ENCODE data around the gene MRPS18B. TPM values are rescaled to one million over a fixed set of nuclear protein-coding genes. Genes with fewer than 3 reads are reported as not detected.
A peak's percentile ranks its signal among the peaks of the same experiment; 100 is the strongest.

MRPS18B gene
- total and polyA plus RNA-seq, 5 donors from 2014 or later: 19.0 to 165 (median 141) TPM

- Histone ChIP-seq H3K27me3 (ENCODE audit: control insufficient read depth, insufficient read depth, low read length) (no peaks in the 10 kb centered on the region), H3K4me3 (ENCODE audit: low read depth, low read length) (peak overlapping the region; percentile 94), H3K36me3 (ENCODE audit: control insufficient read depth, insufficient read depth, low read length) (peaks cover 17% of the 10 kb centered on the region), H3K9me3 (ENCODE audit: control insufficient read depth in 2 of 2, low read length in 2 of 2) (no peaks in the 10 kb centered on the region), H3K27ac (ENCODE audit: insufficient read depth, low read length, poor library complexity, severe bottlenecking) (peak overlapping the region; percentile 95), H3K4me1 (ENCODE audit: control insufficient read depth, insufficient read depth, low read length, poor library complexity, severe bottlenecking) (peaks cover 41% of the 10 kb centered on the region)
- Mint-ChIP-seq H3K9me3 (no peaks in the 10 kb centered on the region), H3K4me1 (peaks cover 33 to 65% (median 54%) of the 10 kb centered on the region in 4 donors), H3K36me3 (peaks cover 12% of the 10 kb centered on the region), H3K27ac (peak overlapping the region; percentile 84 to 100 (median 100)), H3K4me3 (peak overlapping the region; percentile 67 to 99 (median 90)), H3K27me3 (peaks cover 10% of the 10 kb centered on the region)
- DNase-seq: no peak
- ATAC-seq (ENCODE audit: low read depth in 2 of 2): no peak
These were observed 44.5 kb upstream of the MRPS18B start for GRCh38 chr6:30573113-30573512.

- Mint-ChIP-seq H3K36me3 (peaks cover 41% of the 10 kb centered on the region), H3K27ac (peak overlapping the region in 1 of 3 donors; percentile 58), H3K27me3 (no peaks in the 10 kb centered on the region), H3K4me3 (no peak overlapping the region), H3K9me3 (no peaks in the 10 kb centered on the region), H3K4me1 (peaks cover 16 to 30% (median 23%) of the 10 kb centered on the region in 4 donors)
- Histone ChIP-seq H3K9me3 (ENCODE audit: control insufficient read depth in 2 of 2, low read length in 2 of 2) (no peaks in the 10 kb centered on the region), H3K4me3 (ENCODE audit: low read depth, low read length) (no peak overlapping the region), H3K27me3 (ENCODE audit: control insufficient read depth, insufficient read depth, low read length) (no peaks in the 10 kb centered on the region), H3K27ac (ENCODE audit: insufficient read depth, low read length, poor library complexity, severe bottlenecking) (no peak overlapping the region), H3K36me3 (ENCODE audit: control insufficient read depth, insufficient read depth, low read length) (peaks cover 59% of the 10 kb centered on the region), H3K4me1 (ENCODE audit: control insufficient read depth, insufficient read depth, low read length, poor library complexity, severe bottlenecking) (peaks cover 19% of the 10 kb centered on the region)
- ATAC-seq (ENCODE audit: low read depth in 2 of 2) (no peak), DNase-seq (no peak)
These were observed 39.6 kb upstream of the MRPS18B start for GRCh38 chr6:30578051-30578450.

- DNase-seq (no peak), ATAC-seq (ENCODE audit: low read depth in 2 of 2) (no peak)
- Mint-ChIP-seq H3K27ac (no peak overlapping the region), H3K9me3 (no peaks in the 10 kb centered on the region), H3K27me3 (no peaks in the 10 kb centered on the region), H3K36me3 (peaks cover 55% of the 10 kb centered on the region), H3K4me1 (no peaks in the 10 kb centered on the region), H3K4me3 (no peak overlapping the region)
- Histone ChIP-seq H3K36me3 (ENCODE audit: control insufficient read depth, insufficient read depth, low read length) (peaks cover 88% of the 10 kb centered on the region), H3K4me3 (ENCODE audit: low read depth, low read length) (no peak overlapping the region), H3K4me1 (ENCODE audit: control insufficient read depth, insufficient read depth, low read length, poor library complexity, severe bottlenecking) (no peaks in the 10 kb centered on the region), H3K9me3 (ENCODE audit: control insufficient read depth in 2 of 2, low read length in 2 of 2) (no peaks in the 10 kb centered on the region), H3K27ac (ENCODE audit: insufficient read depth, low read length, poor library complexity, severe bottlenecking) (no peak overlapping the region), H3K27me3 (ENCODE audit: control insufficient read depth, insufficient read depth, low read length) (no peaks in the 10 kb centered on the region)
These were observed 33.7 kb upstream of the MRPS18B start for GRCh38 chr6:30583921-30584320.

GRCh38 chr6:30589754-30590358, 27.8 kb upstream of the MRPS18B start:
- Histone ChIP-seq H3K4me3 (ENCODE audit: low read depth, low read length) (no peak overlapping the region), H3K27ac (ENCODE audit: insufficient read depth, low read length, poor library complexity, severe bottlenecking) (no peak overlapping the region), H3K36me3 (ENCODE audit: control insufficient read depth, insufficient read depth, low read length) (peaks cover 59% of the 10 kb centered on the region), H3K9me3 (ENCODE audit: control insufficient read depth in 2 of 2, low read length in 2 of 2) (no peaks in the 10 kb centered on the region), H3K4me1 (ENCODE audit: control insufficient read depth, insufficient read depth, low read length, poor library complexity, severe bottlenecking) (no peaks in the 10 kb centered on the region), H3K27me3 (ENCODE audit: control insufficient read depth, insufficient read depth, low read length) (no peaks in the 10 kb centered on the region)
- peaks cover 49% of the 10 kb centered on the region for H3K36me3 Mint-ChIP-seq
- ATAC-seq (ENCODE audit: low read depth in 2 of 2) (no peak), DNase-seq (no peak)
- no peak overlapping the region for H3K27ac Mint-ChIP-seq
- H3K27me3 Mint-ChIP-seq: no peaks in the 10 kb centered on the region
- no peak overlapping the region for H3K4me3 Mint-ChIP-seq
- peaks cover 0 to 11% (median 3%) of the 10 kb centered on the region in 4 donors for H3K4me1 Mint-ChIP-seq
- no peaks in the 10 kb centered on the region for H3K9me3 Mint-ChIP-seq

- Histone ChIP-seq H3K36me3 (ENCODE audit: control insufficient read depth, insufficient read depth, low read length) (peaks cover 53% of the 10 kb centered on the region), H3K4me3 (ENCODE audit: low read depth, low read length) (no peak overlapping the region), H3K9me3 (ENCODE audit: control insufficient read depth in 2 of 2, low read length in 2 of 2) (no peaks in the 10 kb centered on the region), H3K27ac (ENCODE audit: insufficient read depth, low read length, poor library complexity, severe bottlenecking) (no peak overlapping the region), H3K27me3 (ENCODE audit: control insufficient read depth, insufficient read depth, low read length) (no peaks in the 10 kb centered on the region), H3K4me1 (ENCODE audit: control insufficient read depth, insufficient read depth, low read length, poor library complexity, severe bottlenecking) (no peaks in the 10 kb centered on the region)
- H3K27ac Mint-ChIP-seq: peak overlapping the region in 2 of 3 donors; percentile 33 to 45
- DNase-seq (no peak), ATAC-seq (ENCODE audit: low read depth in 2 of 2) (no peak)
- H3K36me3 Mint-ChIP-seq: peaks cover 44% of the 10 kb centered on the region
- no peak overlapping the region for H3K4me3 Mint-ChIP-seq
- H3K27me3 Mint-ChIP-seq: no peaks in the 10 kb centered on the region
- no peaks in the 10 kb centered on the region for H3K9me3 Mint-ChIP-seq
- H3K4me1 Mint-ChIP-seq: peaks cover 0 to 11% (median 4%) of the 10 kb centered on the region in 4 donors
These were observed 27.1 kb upstream of the MRPS18B start for GRCh38 chr6:30590509-30590908.

- Mint-ChIP-seq H3K4me1 (peaks cover 0 to 11% (median 5%) of the 10 kb centered on the region in 4 donors), H3K27ac (peak overlapping the region; percentile 20 to 45 (median 33)), H3K36me3 (peaks cover 43% of the 10 kb centered on the region), H3K9me3 (no peaks in the 10 kb centered on the region), H3K4me3 (no peak overlapping the region), H3K27me3 (no peaks in the 10 kb centered on the region)
- Histone ChIP-seq H3K27ac (ENCODE audit: insufficient read depth, low read length, poor library complexity, severe bottlenecking) (no peak overlapping the region), H3K36me3 (ENCODE audit: control insufficient read depth, insufficient read depth, low read length) (peaks cover 48% of the 10 kb centered on the region), H3K9me3 (ENCODE audit: control insufficient read depth in 2 of 2, low read length in 2 of 2) (no peaks in the 10 kb centered on the region), H3K4me3 (ENCODE audit: low read depth, low read length) (no peak overlapping the region), H3K4me1 (ENCODE audit: control insufficient read depth, insufficient read depth, low read length, poor library complexity, severe bottlenecking) (no peaks in the 10 kb centered on the region), H3K27me3 (ENCODE audit: control insufficient read depth, insufficient read depth, low read length) (no peaks in the 10 kb centered on the region)
- DNase-seq: no peak
- no peak for ATAC-seq (ENCODE audit: low read depth in 2 of 2)
These were observed 26.6 kb upstream of the MRPS18B start for GRCh38 chr6:30591008-30591407.

- peak overlapping the region; percentile 44 to 67 (median 50) for H3K27ac Mint-ChIP-seq
- H3K36me3 ChIP-seq (ENCODE audit: control insufficient read depth, insufficient read depth, low read length): peaks cover 37% of the 10 kb centered on the region
- peaks cover 0 to 13% (median 8%) of the 10 kb centered on the region in 4 donors for H3K4me1 Mint-ChIP-seq
- H3K27ac ChIP-seq (ENCODE audit: insufficient read depth, low read length, poor library complexity, severe bottlenecking): no peak overlapping the region
- H3K9me3 ChIP-seq (ENCODE audit: control insufficient read depth in 2 of 2, low read length in 2 of 2): no peaks in the 10 kb centered on the region
- no peaks in the 10 kb centered on the region for H3K4me1 ChIP-seq (ENCODE audit: control insufficient read depth, insufficient read depth, low read length, poor library complexity, severe bottlenecking)
- ATAC-seq (ENCODE audit: low read depth in 2 of 2): no peak
- no peak overlapping the region for H3K4me3 ChIP-seq (ENCODE audit: low read depth, low read length)
- no peaks in the 10 kb centered on the region for H3K27me3 ChIP-seq (ENCODE audit: control insufficient read depth, insufficient read depth, low read length)
- no peaks in the 10 kb centered on the region for H3K27me3 Mint-ChIP-seq
- no peak for DNase-seq
- no peaks in the 10 kb centered on the region for H3K9me3 Mint-ChIP-seq
- peaks cover 38% of the 10 kb centered on the region for H3K36me3 Mint-ChIP-seq
- H3K4me3 Mint-ChIP-seq: no peak overlapping the region
These were observed 25.4 kb upstream of the MRPS18B start for GRCh38 chr6:30592287-30592686.
